ENCODE data around the gene PRELID1. TPM values are rescaled to one million over a fixed set of nuclear protein-coding genes. Genes with fewer than 3 reads are reported as not detected.
"Not testable (repeated sequence)": the region's sequence is repeated elsewhere in the genome, so short reads cannot be mapped to it uniquely, and the experiment has no call there.

The PRELID1 gene
- total RNA-seq, 2 donors from 2014 or later: 157 to 165 TPM

GRCh38 chr5:177304392-177305119 is 957 bp downstream of the PRELID1 start:
- Mint-ChIP-seq H3K36me3 (ENCODE audit: low read depth) (peaks cover 32% of the 10 kb centered on the region), H3K4me1 (peaks cover 30% of the 10 kb centered on the region), H3K4me3 (peak overlapping the region; percentile 81), H3K9me3 (no peaks in the 10 kb centered on the region), H3K27ac (peak overlapping the region; percentile 88), H3K27me3 (ENCODE audit: insufficient read depth) (no peaks in the 10 kb centered on the region)
- Histone ChIP-seq H3K4me1 (ENCODE audit: control insufficient read depth, insufficient read depth, low read length) (peaks cover 20% of the 10 kb centered on the region), H3K9ac (ENCODE audit: extremely low read depth, low read length, poor library complexity, severe bottlenecking) (peak overlapping the region; percentile 91), H3K27me3 (ENCODE audit: control insufficient read depth, insufficient read depth, low read length, poor library complexity, severe bottlenecking) (no peaks in the 10 kb centered on the region), H3K9me3 (ENCODE audit: control insufficient read depth, low read length) (no peaks in the 10 kb centered on the region), H3K4me3 (ENCODE audit: low read length) (peak overlapping the region; percentile 99), H3K27ac (ENCODE audit: low read depth, low read length) (no peak overlapping the region), H3K36me3 (ENCODE audit: control insufficient read depth, insufficient read depth, low read length) (peaks cover 47% of the 10 kb centered on the region)
- no peak for TF ChIP-seq CTCF (conservative IDR thresholded peaks at IDR 0.05)
- DNase-seq: no peak
- 42 to 59% methylated on average over 5 to 19 of the region's 19 CpGs for WGBS, 2 experiments (ENCODE audit: insufficient coverage in 1 of 2, insufficient read length in 1 of 2)

DNA sequence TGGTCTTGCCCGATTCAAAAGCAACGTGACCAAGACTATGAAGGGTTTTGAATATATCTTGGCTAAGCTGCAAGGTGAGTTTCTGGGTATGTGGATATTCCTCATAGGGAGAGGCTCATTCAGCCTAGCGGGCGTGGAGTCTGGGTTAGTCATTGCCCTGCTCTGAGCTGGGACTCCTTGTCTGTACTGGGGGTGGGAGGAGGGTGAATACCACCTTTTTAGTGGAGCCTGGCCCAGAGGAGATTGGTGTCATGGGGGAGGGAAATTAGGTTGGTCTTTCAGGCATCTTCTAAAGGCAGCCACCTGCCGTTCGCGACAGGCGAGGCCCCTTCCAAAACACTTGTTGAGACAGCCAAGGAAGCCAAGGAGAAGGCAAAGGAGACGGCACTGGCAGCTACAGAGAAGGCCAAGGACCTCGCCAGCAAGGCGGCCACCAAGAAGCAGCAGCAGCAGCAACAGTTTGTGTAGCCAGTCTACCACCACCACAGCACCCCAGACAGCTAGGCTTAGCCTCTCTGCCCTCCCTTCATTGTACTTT is 2.6 kb downstream of the PRELID1 start:
- not testable (repeated sequence) for H3K9ac ChIP-seq (ENCODE audit: extremely low read depth, low read length, poor library complexity, severe bottlenecking); H3K27me3 Mint-ChIP-seq (ENCODE audit: insufficient read depth); H3K4me3 ChIP-seq (ENCODE audit: low read length); H3K9me3 ChIP-seq (ENCODE audit: control insufficient read depth, low read length); H3K27me3 ChIP-seq (ENCODE audit: control insufficient read depth, insufficient read depth, low read length, poor library complexity, severe bottlenecking); H3K9me3 Mint-ChIP-seq; H3K27ac ChIP-seq (ENCODE audit: low read depth, low read length)
- H3K4me3 Mint-ChIP-seq: peak overlapping the region; percentile 81
- H3K27ac Mint-ChIP-seq: peak overlapping the region; percentile 35
- H3K4me1 Mint-ChIP-seq: peaks cover 24% of the 10 kb centered on the region
- H3K4me1 ChIP-seq (ENCODE audit: control insufficient read depth, insufficient read depth, low read length): peaks cover 10% of the 10 kb centered on the region
- peaks cover 30% of the 10 kb centered on the region for H3K36me3 Mint-ChIP-seq (ENCODE audit: low read depth)
- WGBS, 2 experiments (ENCODE audit: insufficient coverage in 1 of 2, insufficient read length in 1 of 2): 93 to 100% methylated on average over 1 to 11 of the region's 11 CpGs
- peak; percentile 29 for DNase-seq
- peaks cover 38% of the 10 kb centered on the region for H3K36me3 ChIP-seq (ENCODE audit: control insufficient read depth, insufficient read depth, low read length)

DNA sequence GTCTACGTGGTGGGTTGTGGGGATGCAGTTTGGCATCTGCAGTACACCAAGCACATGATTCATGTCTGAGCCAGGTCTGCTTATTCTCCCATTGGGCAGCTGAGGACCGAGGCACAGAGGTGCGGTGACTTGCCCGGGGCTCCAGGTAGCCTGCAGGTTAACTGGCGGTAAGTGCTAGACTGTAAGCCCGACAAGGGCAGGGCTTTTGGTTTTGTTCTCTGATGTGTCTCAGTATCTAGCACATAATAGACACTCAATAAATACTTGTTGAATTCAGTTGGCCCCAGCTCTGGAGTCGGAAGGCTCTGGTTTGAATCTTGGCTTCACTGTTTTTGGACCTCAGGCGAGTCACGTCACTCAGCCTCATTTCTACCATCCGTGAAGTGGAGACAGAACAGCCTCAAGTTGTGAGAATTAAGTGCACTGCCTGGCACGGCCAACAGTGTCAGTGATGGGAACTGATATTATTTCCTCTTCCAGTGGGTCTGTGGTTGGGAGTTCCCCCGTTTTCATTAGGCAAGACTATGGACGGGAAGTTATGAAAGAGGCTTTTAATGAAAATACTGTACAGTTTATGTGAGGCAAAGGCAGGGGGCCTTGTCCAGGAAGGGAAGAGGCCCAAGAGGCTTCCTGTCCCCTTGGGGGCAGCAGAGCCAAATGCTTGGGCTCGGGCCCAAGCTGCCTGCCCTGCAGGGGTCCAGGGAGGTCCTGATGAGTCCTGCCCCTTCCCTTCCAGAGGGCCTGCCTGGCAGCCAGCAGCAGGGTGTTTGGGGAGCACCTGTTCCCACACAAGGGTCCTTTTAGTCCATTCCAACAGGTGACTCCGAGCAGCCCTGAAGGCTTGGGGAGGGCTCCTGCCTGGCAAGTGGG is 3.3 kb downstream of the PRELID1 start:
- peak; percentile 74 for DNase-seq
- Histone ChIP-seq H3K9me3 (ENCODE audit: control insufficient read depth, low read length) (no peaks in the 10 kb centered on the region), H3K4me3 (ENCODE audit: low read length) (no peak overlapping the region), H3K9ac (ENCODE audit: extremely low read depth, low read length, poor library complexity, severe bottlenecking) (no peak overlapping the region), H3K27me3 (ENCODE audit: control insufficient read depth, insufficient read depth, low read length, poor library complexity, severe bottlenecking) (no peaks in the 10 kb centered on the region), H3K4me1 (ENCODE audit: control insufficient read depth, insufficient read depth, low read length) (peaks cover 5% of the 10 kb centered on the region), H3K27ac (ENCODE audit: low read depth, low read length) (no peak overlapping the region), H3K36me3 (ENCODE audit: control insufficient read depth, insufficient read depth, low read length) (peaks cover 30% of the 10 kb centered on the region)
- TF ChIP-seq CTCF (conservative IDR thresholded peaks at IDR 0.05): peak; percentile 44
- H3K9me3 Mint-ChIP-seq: no peaks in the 10 kb centered on the region
- H3K36me3 Mint-ChIP-seq (ENCODE audit: low read depth): peaks cover 30% of the 10 kb centered on the region
- H3K4me1 Mint-ChIP-seq: peaks cover 23% of the 10 kb centered on the region
- H3K4me3 Mint-ChIP-seq: no peak overlapping the region
- peaks cover 3% of the 10 kb centered on the region for H3K27me3 Mint-ChIP-seq (ENCODE audit: insufficient read depth)
- WGBS, 2 experiments (ENCODE audit: insufficient coverage in 1 of 2, insufficient read length in 1 of 2): 94 to 96% methylated on average over 9 to 15 of the region's 15 CpGs
- no peak overlapping the region for H3K27ac Mint-ChIP-seq
